Pancreas (tissue), 10 donors: ENCODE data around the gene DNMBP. TPM values are rescaled to one million over a fixed set of nuclear protein-coding genes. Genes with fewer than 3 reads are reported as not detected.

ENCODE experiments used
- ATAC-seq, 4 donors: fragments of 200-7000 bp; cut with Tn5 transposase; one replicate each; pipeline versions ENCODE4 v1.8.0 to v1.9.1; 2020; ENCODE audit warnings: mild to moderate bottlenecking in 4 of 4, moderate library complexity in 4 of 4
- DNase-seq, 6 donors: peaks; one replicate each; pipeline ENCODE4 v3.0.0-alpha.2; 2020
- FAIRE-seq: peaks from 2 replicates; lab custom pipeline; 2012; peaks lifted over from hg19 to GRCh38; lab: Jason Lieb, UNC
- H3K27ac ChIP-seq, 4 donors: fragments of 200-600 bp; sonication (generic); 1 replicate in 3 of 4; 2 replicates in 1 of 4; pipeline versions ENCODE4 v1.5.0 to v1.8.0; 2020
- H3K27me3 ChIP-seq, 4 donors: fragments of 200-600 bp; one replicate each; pipeline ENCODE4 v1.8.0; 2021
- H3K36me3 ChIP-seq, 3 donors: fragments of 200-600 bp; sonication (generic) in 1 of 3; one replicate each; pipeline versions ENCODE4 v1.5.0 to v1.8.0; 2020 to 2021
- H3K4me1 ChIP-seq, 3 donors: fragments of 200-600 bp; one replicate each; pipeline ENCODE4 v1.8.0; 2021
- H3K4me3 ChIP-seq, 4 donors: fragments of 200-600 bp; sonication (generic) in 2 of 4; one replicate each; pipeline versions ENCODE4 v1.5.0 to v1.8.0; 2020 to 2021
- H3K9me3 ChIP-seq, 4 donors: fragments of 200-600 bp; one replicate each; pipeline ENCODE4 v1.8.0; 2021
- WGBS, 2 donors: extraction: QIAGEN DNeasy Blood & Tissue Kit; methylation state at CpG; one replicate each; pipeline ENCODE4 v1.1.7; 2013; 5-methylcytosine and 5-hydroxymethylcytosine counted together
- intact Hi-C, 3 donors: fragments of 100-400 bp; cut with DNase I; formaldehyde crosslinking; loops; one replicate each; pipeline versions ENCODE4 v1.11.1 to v1.14.2; 2022
- polyA plus RNA-seq, 2 donors: library from polyadenylated mRNA; stranded (reverse); fragments of 200-250 nt; gene quantifications; one replicate each; pipeline ENCODE4 v1.2.3, GENCODE V29; 2013
- total RNA-seq, 6 donors: library from RNA; stranded (reverse); fragmentation: NEBNext Ultra II Directional in 4 of 6; extraction: Animal tissue kit (Norgen Biotek cat#: 25700) in 4 of 6; gene quantifications; one replicate each; pipeline versions ENCODE4 v1.2.1 to v1.2.4, GENCODE V29; 2021 to 2023
- TF ChIP-seq, protein P1 (sequence below), 4 donors: fragments of 200-600 bp; sonication (generic) in 3 of 4; IDR thresholded peaks; one replicate each; pipeline versions ENCODE4 v1.5.0 to v1.8.0; 2021; ENCODE audit warnings: antibody characterized with exemption in 4 of 4
- donor health status: healthy with polysubstance abuse.
- donor health status: DM: no; HTN: no; CAD: no; lungs with moderate emphysema.
- donor health status: DM: no; HTN: no; CAD: no.
- donor health status: control.
- donor health status: control.
- donor health status: Bipolar disorder and iron deficiency.
- donor health status: DM: yes; HTN: yes; CAD: no.
- donor health status: DM: no; HTN: no; CAD: no.
- donor health status: DM: no; HTN: no; CAD: no.
- donor health status: DM: yes; HTN: yes; CAD: no.

Gene DNMBP
- total and polyA plus RNA-seq, 8 donors: 8.9 to 17.9 (median 11.2) TPM

DNA sequence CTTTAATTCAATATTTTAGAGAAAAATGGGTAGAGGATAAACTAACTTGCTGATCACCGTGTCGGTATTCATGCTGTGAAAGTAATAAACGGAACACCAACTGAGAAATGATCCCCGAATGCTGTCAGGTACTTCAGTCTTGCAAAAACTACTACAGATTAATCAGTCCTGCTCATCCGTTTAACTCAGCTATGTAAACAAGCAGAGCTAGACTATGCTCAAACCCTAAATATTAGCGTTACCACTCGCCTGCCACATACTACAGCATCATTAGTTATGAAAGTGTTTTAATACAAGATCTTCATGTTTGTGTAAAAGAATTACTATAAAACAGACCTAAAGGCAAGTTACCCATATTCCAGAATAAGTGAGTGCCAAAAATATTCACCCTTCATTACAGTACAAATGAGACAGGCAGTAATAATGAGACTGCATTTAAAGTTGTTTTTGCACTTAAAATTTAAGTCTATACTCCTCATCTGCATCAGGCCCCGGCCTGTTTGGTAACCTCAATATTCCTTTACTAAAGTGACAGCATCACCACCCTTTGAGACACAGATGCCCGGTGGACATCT lies 952 bp downstream of the DNMBP start:
- WGBS, 2 donors: 11 to 13% methylated on average over 9 of the region's 9 CpGs
- intact Hi-C loops: loop anchor here in 1 of 3 donors (10.0 kb wide), 1 partner anchor 94 kb away; no protein-coding TSS in a partner anchor
- Histone ChIP-seq H3K9me3 (no peaks in the 10 kb centered on the region), H3K4me1 (peaks cover 6 to 16% (median 7%) of the 10 kb centered on the region in 3 donors), H3K36me3 (no peaks in the 10 kb centered on the region), H3K4me3 (peak overlapping the region; percentile 49 to 71 (median 60)), H3K27ac (peak overlapping the region in 2 of 4 donors; percentile 26 to 39), H3K27me3 (no peaks in the 10 kb centered on the region)
- FAIRE-seq (no peak), DNase-seq (no peak), ATAC-seq (peak in 2 of 4 donors; percentile 2 to 3)
- TF ChIP-seq, protein P1, sequence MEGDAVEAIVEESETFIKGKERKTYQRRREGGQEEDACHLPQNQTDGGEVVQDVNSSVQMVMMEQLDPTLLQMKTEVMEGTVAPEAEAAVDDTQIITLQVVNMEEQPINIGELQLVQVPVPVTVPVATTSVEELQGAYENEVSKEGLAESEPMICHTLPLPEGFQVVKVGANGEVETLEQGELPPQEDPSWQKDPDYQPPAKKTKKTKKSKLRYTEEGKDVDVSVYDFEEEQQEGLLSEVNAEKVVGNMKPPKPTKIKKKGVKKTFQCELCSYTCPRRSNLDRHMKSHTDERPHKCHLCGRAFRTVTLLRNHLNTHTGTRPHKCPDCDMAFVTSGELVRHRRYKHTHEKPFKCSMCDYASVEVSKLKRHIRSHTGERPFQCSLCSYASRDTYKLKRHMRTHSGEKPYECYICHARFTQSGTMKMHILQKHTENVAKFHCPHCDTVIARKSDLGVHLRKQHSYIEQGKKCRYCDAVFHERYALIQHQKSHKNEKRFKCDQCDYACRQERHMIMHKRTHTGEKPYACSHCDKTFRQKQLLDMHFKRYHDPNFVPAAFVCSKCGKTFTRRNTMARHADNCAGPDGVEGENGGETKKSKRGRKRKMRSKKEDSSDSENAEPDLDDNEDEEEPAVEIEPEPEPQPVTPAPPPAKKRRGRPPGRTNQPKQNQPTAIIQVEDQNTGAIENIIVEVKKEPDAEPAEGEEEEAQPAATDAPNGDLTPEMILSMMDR (IDR thresholded peaks at IDR 0.05): no peak

DNA sequence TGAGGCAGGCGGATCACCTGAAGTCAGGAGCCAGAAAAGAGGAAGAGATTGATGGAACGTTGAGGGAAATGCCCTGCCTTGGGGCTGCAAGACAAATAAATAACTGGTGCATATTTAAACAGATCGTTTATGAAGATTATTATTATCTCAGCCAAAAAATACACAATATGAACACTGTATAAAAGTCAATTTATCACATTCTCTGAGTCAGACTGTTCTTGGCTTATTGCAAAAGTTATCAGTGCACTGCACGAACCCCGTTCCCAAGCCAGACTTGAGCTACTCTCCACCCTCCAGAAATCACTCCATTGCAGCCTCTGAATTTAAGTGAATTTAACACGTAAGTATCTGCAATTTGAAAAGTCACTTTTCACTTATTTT lies 1.6 kb downstream of the DNMBP start:
- no peak for ATAC-seq
- no peak for FAIRE-seq
- 21 to 25% methylated on average over 6 of the region's 6 CpGs for WGBS, 2 donors
- TF ChIP-seq, protein P1 (IDR thresholded peaks at IDR 0.05): no peak
- H3K4me3 ChIP-seq: peak overlapping the region in 2 of 4 donors; percentile 69 to 71
- peaks cover 6 to 16% (median 7%) of the 10 kb centered on the region in 3 donors for H3K4me1 ChIP-seq
- DNase-seq: no peak
- H3K27ac ChIP-seq: no peak overlapping the region
- H3K36me3 ChIP-seq: no peaks in the 10 kb centered on the region
- H3K9me3 ChIP-seq: no peaks in the 10 kb centered on the region
- no peaks in the 10 kb centered on the region for H3K27me3 ChIP-seq
- intact Hi-C loops: loop anchor here in 1 of 3 donors (10.0 kb wide), 1 partner anchor 93 kb away; no protein-coding TSS in a partner anchor

DNA sequence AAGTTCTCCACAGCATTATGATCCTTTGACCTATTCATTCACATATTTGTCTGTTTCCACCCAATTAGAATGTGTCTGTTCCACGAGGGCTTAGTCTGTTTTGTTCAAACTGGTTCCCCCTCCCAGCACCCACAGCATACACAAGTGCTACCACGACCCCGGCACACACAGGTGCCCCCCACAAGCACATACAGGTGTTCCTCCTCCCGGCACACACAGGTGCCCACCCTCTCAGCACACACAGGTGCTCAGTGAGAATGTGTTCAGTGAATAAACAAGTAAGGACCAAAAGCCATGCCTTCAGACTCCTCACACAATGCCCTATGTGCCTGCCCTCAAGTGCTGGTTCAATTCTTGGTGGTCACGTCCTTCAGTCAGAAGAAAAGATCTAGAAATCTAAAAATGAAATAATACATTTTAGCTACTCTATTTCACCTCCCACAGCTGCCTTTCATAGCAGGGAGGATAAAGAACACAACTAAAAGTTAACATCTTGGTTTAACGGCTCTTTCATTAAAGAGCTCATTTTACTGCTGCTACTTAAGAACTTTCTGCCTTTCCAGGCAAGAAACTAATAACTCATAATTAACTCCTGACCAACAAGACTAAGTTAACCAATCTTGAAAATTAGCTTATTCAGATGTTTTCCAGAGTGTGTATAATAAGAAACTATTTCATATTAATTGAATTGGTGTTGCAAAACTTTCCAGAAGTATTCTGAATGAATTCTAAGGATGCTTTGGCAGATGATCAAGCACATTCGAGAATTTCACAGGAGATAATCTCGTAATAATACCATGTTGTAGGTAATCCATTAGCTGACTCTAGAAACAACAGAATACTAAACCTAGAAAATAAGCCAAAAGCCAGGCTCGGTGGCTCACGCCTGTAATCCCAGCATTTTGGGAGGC lies 2.3 kb downstream of the DNMBP start:
- Histone ChIP-seq H3K9me3 (no peaks in the 10 kb centered on the region), H3K27ac (no peak overlapping the region), H3K27me3 (no peaks in the 10 kb centered on the region), H3K4me1 (peaks cover 6 to 16% (median 7%) of the 10 kb centered on the region in 3 donors), H3K36me3 (no peaks in the 10 kb centered on the region), H3K4me3 (no peak overlapping the region)
- FAIRE-seq (no peak), DNase-seq (no peak), ATAC-seq (no peak)
- 44 to 60% methylated on average over 10 of the region's 10 CpGs for WGBS, 2 donors
- TF ChIP-seq, protein P1 (IDR thresholded peaks at IDR 0.05): no peak
- intact Hi-C loops: loop anchor here in 1 of 3 donors (10.0 kb wide), 1 partner anchor 93 kb away; no protein-coding TSS in a partner anchor

DNA sequence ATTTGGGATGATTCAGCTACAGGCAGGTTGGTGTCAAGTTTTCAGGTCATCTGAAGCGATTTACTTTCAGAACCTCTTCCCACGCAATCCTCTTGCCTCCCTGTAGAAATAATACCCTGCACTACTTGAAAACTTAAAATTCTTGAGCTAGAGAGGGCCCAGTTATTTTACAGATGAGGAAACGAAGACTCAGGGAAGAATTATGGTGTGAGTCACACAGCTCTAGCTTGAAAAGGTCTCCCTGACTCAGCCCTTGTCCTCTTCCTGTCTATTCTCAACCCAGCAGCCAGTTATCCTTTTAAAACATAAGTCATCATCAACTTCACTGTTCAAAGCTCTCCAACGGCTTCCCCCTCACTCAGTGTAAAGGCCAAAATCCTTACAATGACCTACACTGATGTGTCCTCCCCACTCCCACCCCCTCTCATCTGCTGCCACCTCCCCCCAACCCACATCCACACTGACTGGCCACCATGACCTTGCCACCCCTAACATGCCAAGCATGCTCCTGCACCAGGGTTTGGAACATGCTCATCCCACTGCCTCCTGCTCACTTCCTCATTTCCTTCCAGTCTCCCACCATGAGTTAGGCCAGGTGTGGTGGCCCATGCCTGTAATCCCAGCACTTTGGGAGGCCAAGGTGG lies 3.4 kb downstream of the DNMBP start:
- Histone ChIP-seq H3K27ac (peak overlapping the region in 1 of 4 donors; percentile 20), H3K9me3 (no peaks in the 10 kb centered on the region), H3K4me3 (no peak overlapping the region), H3K27me3 (no peaks in the 10 kb centered on the region), H3K36me3 (no peaks in the 10 kb centered on the region), H3K4me1 (peaks cover 6 to 16% (median 7%) of the 10 kb centered on the region in 3 donors)
- peak in 2 of 4 donors; percentile 10 to 47 for ATAC-seq
- DNase-seq: no peak
- no peak for FAIRE-seq
- TF ChIP-seq, protein P1 (IDR thresholded peaks at IDR 0.05): no peak
- 76 to 79% methylated on average over 4 of the region's 4 CpGs for WGBS, 2 donors
- intact Hi-C loops: loop anchor here in 1 of 3 donors (10.0 kb wide), 1 partner anchor 92 kb away; no protein-coding TSS in a partner anchor
